Calu3 (cell line): Measurements from ENCODE around the gene GLIS1. TPM values are rescaled to one million over a fixed set of nuclear protein-coding genes. Genes with fewer than 3 reads are reported as not detected.

Experiments used
- BruUV-seq: library from RNA; stranded (reverse); fragments of 400-500 nt; replicated peaks from 2 replicates; lab custom pipeline; 2021; lab: Mats Ljungman, UMichigan
- CTCF ChIA-PET: fragments of 300-600 bp; sonication (Branson Sonifier 250); formaldehyde crosslinking; loops from one replicate; lab custom pipeline; 2022; ENCODE audit warnings: antibody characterized with exemption; lab: Charles Lee
- DNase-seq: peaks from one replicate; pipeline ENCODE4 v3.0.0; 2022
- H3K27ac Mint-ChIP-seq: one replicate; pipeline ENCODE4 v1.8.0; 2022; ENCODE audit warnings: mixed read lengths; ENCODE audit not compliant: unreplicated experiment
- H3K27me3 Mint-ChIP-seq: one replicate; pipeline ENCODE4 v1.8.0; 2022; ENCODE audit warnings: mixed read lengths; ENCODE audit not compliant: unreplicated experiment
- H3K36me3 Mint-ChIP-seq: one replicate; pipeline ENCODE4 v1.8.0; 2022; ENCODE audit warnings: mild to moderate bottlenecking, moderate library complexity, mixed read lengths; ENCODE audit not compliant: insufficient read depth, unreplicated experiment
- H3K4me1 Mint-ChIP-seq: one replicate; pipeline ENCODE4 v1.8.0; 2022; ENCODE audit warnings: mild to moderate bottlenecking, low read depth, mixed read lengths; ENCODE audit not compliant: unreplicated experiment
- H3K4me3 Mint-ChIP-seq: one replicate; pipeline ENCODE4 v1.8.0; 2022; ENCODE audit warnings: mild to moderate bottlenecking, low read depth, moderate library complexity, mixed read lengths; ENCODE audit not compliant: unreplicated experiment
- H3K9me3 Mint-ChIP-seq: one replicate; pipeline ENCODE4 v1.8.0; 2022; ENCODE audit warnings: low read depth, mixed read lengths; ENCODE audit not compliant: unreplicated experiment
- CTCF ChIP-seq: fragments of 200-600 bp; IDR thresholded peaks from one replicate; pipeline ENCODE4 v1.8.0; 2022; ENCODE audit warnings: antibody characterized with exemption; ENCODE audit not compliant: unreplicated experiment
- intact Hi-C: fragments of 100-400 bp; cut with micrococcal nuclease; formaldehyde crosslinking; loops from one replicate; pipeline ENCODE4 v1.10.0; 2022; ENCODE audit not compliant: unreplicated experiment
- total RNA-seq: library from RNA; stranded (reverse); gene quantifications from 2 replicates; pipeline ENCODE4 v1.2.3, GENCODE V29; 2022

The GLIS1 gene
- total RNA-seq, 1 experiment from 2014 or later = not detected

DNA sequence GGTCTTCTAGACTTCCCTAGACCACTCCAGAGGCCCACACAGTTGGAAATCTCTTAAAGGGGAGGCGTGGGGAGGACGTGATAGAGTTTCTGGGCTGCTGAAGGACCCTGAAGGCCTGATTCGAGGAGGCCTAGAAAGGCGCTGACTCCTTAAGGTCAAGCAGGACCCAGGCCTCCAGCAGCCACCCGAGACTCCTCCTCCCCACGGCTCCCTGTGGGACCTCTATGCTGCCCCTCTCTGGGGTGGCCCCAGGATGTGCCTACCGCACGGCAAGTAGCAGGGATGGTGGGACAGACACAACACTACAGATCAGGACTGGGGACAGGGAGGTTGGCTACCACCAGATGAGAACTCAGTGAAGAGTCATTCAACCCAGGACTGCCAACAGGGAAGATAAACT lies 77.5 kb downstream of the GLIS1 start:
- H3K27ac Mint-ChIP-seq = no peak overlapping the region
- no TSS peak for BruUV-seq

DNA sequence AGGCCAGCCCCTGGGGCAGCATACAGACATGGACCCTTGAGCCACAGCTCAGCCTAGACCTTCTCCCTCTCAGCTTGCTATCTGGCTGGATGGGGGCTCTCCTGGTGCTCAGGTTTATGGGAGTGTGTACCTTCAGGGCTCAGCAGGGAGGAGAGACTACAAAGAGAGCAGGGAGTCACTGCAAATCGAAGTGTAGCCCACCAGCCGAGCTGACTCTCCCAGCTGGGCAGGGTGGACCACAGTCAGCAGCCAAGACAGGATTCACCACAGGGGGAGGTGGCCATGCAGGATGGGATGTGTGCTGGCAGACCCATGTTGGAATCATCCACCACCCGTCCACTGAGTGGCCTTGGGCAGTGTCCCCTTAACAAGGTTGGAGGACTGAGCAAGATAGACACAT lies 78.3 kb downstream of the GLIS1 start:
- no peaks in the 10 kb centered on the region for H3K36me3 Mint-ChIP-seq
- no peaks in the 10 kb centered on the region for H3K9me3 Mint-ChIP-seq
- no peaks in the 10 kb centered on the region for H3K4me1 Mint-ChIP-seq
- no peak overlapping the region for H3K27ac Mint-ChIP-seq
- BruUV-seq = no TSS peak
- intact Hi-C loops = no loop called here
- peaks cover 99% of the 10 kb centered on the region for H3K27me3 Mint-ChIP-seq
- no peak for DNase-seq
- CTCF ChIA-PET = no interaction called here
- no peak for TF ChIP-seq CTCF
- H3K4me3 Mint-ChIP-seq = no peak overlapping the region

More for the DNA sequence above, 77.5 kb downstream of the GLIS1 start:
- Mint-ChIP-seq H3K4me1 (no peaks in the 10 kb centered on the region), H3K27me3 (peaks cover 99% of the 10 kb centered on the region), H3K9me3 (no peaks in the 10 kb centered on the region), H3K4me3 (no peak overlapping the region), H3K36me3 (no peaks in the 10 kb centered on the region)
- intact Hi-C loops = no loop called here
- no peak for DNase-seq
- CTCF ChIA-PET = no interaction called here
- TF ChIP-seq CTCF = no peak

DNA sequence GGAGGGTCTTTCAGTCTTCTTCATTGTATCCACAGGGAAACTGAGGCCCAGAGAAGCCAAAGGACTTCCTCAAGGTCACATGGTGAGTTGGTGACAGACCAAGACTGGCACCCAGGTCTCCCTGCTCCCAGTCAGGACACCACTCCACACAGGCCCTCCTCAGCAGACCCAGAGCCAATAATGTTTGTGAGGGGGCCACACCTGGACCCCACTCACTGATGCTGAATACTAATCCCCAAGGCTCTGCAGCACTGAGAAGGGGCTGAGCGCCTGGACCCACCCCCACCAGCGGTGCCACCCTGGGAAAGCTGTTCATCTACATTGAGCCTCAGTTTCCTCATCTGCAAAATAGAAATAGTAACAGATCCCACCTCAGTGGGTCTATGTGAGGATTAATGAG lies 79.5 kb downstream of the GLIS1 start:
- H3K27me3 Mint-ChIP-seq = peaks cover 99% of the 10 kb centered on the region
- intact Hi-C loops = no loop called here
- no peaks in the 10 kb centered on the region for H3K4me1 Mint-ChIP-seq
- H3K36me3 Mint-ChIP-seq = no peaks in the 10 kb centered on the region
- no peak for TF ChIP-seq CTCF
- no peaks in the 10 kb centered on the region for H3K9me3 Mint-ChIP-seq
- CTCF ChIA-PET = no interaction called here
- no TSS peak for BruUV-seq
- no peak overlapping the region for H3K27ac Mint-ChIP-seq
- DNase-seq = no peak
- H3K4me3 Mint-ChIP-seq = no peak overlapping the region

DNA sequence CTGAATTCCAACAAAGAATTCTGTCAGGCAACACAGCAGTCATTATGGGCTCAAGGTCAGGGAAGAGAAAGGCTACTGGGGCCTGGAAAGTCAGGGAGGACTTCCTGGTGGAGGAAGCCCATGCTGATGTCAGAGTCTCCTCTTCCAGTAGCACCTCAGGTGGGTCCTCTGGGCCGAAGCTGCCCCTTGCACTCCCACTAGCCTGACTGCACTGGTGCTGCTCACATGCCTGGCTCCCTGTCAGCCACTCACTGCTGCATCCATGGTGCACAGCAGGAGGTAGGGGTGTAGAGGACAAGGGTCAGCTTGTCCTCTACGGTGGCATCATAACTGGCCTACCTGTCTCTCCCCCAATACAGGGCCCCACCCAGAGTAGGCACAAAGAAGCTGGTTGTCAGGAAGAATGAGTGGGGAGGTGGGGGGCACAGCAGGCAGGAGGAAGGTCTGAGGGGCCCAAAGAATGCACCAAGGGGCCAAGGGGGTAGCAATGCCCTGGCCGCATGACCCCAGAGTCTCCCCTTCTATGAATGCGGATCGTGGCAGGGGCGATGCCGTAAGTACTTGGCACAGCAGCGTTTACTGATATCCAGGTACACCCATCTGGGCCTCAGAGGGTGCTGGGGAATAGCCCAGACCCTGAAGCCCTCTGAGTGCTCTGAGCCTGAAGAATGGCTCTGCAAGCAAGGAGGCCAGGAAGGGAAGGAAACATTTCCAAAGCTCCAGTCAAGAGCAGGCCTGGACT lies 80.3 kb downstream of the GLIS1 start:
- no peak for TF ChIP-seq CTCF
- no peak for DNase-seq
- CTCF ChIA-PET = no interaction called here
- no peaks in the 10 kb centered on the region for H3K9me3 Mint-ChIP-seq
- no peaks in the 10 kb centered on the region for H3K36me3 Mint-ChIP-seq
- no peaks in the 10 kb centered on the region for H3K4me1 Mint-ChIP-seq
- H3K27me3 Mint-ChIP-seq = peaks cover 99% of the 10 kb centered on the region
- intact Hi-C loops = no loop called here
- BruUV-seq = no TSS peak
- H3K27ac Mint-ChIP-seq = no peak overlapping the region
- no peak overlapping the region for H3K4me3 Mint-ChIP-seq
